HG02884 (cell line): ENCODE measurements around the gene IPPK.

Source experiments
- ATAC-seq: cut with Tn5 transposase; IDR thresholded peaks from one replicate; pipeline ENCODE4 v1.9.1; 2021; ENCODE audit warnings: mild to moderate bottlenecking, moderate library complexity; ENCODE audit not compliant: unreplicated experiment

The IPPK gene, protein sequence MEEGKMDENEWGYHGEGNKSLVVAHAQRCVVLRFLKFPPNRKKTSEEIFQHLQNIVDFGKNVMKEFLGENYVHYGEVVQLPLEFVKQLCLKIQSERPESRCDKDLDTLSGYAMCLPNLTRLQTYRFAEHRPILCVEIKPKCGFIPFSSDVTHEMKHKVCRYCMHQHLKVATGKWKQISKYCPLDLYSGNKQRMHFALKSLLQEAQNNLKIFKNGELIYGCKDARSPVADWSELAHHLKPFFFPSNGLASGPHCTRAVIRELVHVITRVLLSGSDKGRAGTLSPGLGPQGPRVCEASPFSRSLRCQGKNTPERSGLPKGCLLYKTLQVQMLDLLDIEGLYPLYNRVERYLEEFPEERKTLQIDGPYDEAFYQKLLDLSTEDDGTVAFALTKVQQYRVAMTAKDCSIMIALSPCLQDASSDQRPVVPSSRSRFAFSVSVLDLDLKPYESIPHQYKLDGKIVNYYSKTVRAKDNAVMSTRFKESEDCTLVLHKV

DNA sequence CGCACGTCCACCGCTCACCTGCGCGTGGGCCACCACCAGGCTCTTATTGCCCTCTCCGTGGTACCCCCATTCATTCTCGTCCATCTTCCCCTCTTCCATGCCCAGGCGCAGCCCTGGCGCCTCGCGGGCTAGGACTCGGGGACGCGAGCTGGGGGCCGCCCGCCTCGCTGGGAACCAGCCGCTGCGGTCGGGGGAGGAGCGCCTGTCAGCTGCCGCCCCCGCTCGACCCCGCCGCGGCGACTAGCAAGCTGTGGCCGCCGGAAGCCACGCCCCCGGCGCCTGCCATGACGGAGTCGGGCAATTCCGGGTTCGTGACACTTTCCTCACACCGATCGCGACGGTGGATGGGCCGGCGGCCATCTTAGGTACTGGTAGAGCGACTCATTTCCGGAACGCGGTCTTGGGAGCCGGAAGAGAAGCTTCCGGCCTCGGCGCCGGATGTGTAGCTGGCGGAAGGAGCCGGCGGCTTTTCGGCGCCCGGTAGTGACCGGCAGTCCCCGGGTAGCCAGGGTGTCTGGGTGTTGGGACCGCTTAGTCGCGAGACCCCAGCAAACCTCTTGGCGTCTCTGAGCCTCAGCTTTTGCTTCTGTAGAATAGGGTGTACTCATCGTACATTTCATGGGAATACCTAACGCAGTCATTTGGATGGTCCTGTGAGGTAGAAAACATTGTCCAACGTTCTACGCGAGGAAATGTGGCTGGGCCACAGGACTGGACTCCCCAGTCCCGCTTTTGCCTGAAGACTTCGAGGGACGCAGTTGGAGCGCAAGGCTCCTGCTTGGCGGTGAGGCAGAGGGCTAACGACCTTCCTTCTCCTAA is at the start of gene IPPK:
IPPK (minus strand) TSS at position 242 of the 819 bp plus-strand sequence; CDS start at position 99, 143 bp downstream.
- ATAC-seq = peak; percentile 95

GRCh38 chr9:92719028-92719647 is 49.2 kb upstream of the IPPK start:
- no peak for ATAC-seq

DNA sequence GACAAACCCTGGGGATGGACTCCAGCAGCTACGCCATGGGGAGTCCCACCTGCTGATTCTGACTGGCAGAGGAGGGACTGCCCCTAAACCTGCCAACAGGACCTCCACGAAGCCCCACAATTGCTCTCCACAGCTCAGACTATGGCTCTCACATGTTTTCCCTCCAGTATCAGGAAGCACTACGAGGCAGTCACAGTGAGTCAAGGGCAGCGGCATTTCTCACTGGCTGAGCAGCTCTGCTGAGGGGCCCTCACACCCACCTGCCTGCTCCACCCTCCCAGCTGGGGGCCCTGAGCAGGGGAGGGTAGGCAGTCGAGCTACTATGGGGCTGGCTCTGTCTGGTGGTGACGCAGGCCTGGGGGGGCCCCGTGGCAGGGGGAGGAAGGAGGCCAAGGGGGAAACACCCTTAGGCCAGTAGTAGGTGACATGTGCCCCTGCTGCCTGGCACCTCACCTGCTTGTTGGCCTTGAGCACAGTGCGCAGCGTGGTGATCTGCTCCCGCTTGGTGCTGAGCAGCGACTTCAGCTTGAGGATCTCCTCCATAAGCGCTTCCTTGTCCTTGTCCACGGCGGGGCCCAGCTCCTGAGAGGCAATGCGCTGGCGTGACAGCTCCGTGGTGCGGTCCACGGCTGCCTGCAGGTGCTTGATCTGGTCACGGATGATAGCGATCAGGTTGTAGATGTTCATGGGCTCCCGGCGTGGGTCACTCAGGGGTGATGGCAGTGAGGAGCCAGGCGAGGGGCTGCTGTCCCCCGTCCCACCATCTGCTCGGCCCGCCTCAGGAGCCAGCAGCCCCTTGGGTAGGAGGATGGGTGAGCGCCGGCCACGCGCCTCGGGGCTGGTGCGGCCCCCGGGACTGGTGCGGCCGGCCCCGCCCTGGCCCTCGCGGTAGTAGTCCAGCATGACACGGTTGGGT is 48.4 kb upstream of the IPPK start:
- no peak for ATAC-seq

- ATAC-seq = no peak
Observed at GRCh38 chr9:92717201-92718085, 47.5 kb upstream of the IPPK start.

DNA sequence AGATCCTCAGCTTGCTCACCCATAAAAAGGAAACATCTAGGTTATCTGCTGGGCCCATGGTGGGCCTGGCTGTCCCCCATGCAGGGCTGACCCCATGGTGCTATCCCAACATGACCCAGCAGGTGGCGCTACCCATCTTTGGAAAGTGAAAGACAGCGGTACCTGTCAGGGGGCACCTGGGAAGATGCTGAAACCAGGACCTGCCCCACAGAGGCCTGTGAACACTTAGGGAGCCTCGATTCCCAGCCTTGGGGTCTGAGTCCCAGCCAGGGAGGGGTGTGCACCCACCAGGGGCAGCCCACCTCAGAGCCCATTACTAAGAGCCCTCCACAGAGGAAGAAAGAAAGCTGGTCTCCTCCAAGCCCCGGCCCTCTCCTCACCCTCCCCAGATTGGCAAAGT is 46.6 kb upstream of the IPPK start:
- no peak for ATAC-seq

DNA sequence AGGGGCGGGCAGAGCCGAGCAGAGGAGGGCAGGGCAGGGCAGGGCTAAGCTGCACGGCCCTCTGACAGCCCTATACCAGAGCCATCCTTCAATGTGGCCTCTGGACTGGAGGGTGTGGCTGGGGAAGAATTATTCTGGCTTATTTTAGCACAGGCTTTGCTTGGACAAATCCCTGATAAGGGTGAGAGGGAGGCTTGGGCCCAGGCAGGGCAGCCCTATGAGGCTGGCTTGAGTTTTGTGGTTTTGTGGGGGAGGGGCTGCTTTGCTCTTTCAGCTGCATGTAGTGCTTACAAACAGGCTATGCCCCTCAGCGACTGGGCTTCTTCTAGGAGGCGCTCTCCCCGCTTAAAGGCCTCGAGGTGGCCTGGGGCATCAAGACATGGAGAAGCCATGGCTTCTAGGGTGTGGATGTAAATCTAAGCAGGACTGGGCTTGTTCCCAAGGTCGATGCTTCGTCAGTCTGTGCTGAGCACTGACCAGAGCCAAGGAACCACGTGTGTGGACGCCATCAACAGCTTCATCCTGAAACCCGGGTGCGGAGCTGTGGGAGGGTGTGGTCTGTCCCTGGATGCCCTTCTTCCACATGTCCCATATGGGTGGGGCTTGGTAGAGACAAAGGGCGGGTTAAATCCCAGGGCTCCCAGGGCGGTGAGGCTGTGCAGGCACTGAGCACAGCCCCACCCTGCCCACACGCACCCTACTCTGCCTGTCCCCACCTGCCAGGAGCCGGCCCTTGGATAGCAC is 45.7 kb upstream of the IPPK start:
- no peak for ATAC-seq

GRCh38 chr9:92714787-92715487 is 45.0 kb upstream of the IPPK start:
- ATAC-seq = no peak

- no peak for ATAC-seq
Observed at GRCh38 chr9:92714016-92714415, 44.1 kb upstream of the IPPK start.

DNA sequence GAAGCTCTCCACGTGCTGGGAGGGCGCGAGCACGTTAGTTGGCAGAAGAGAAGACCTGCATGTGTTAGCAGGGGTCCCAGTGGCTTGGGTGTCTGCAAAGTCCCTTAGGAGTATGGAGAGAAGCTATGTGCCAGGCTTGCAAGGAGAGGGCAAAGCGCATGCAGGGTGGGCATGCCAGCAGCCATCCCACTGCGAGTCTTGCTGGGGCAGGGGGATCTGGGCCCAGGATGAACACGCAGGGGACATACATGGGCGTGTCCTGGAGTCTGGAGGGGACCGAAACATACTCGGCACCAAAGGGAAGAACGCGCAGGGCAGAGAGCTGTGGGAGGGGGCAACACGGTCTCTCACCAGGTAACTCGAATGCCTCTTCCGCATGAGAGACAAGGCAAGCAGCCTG is 43.6 kb upstream of the IPPK start:
- ATAC-seq = no peak

- no peak for ATAC-seq
Observed at GRCh38 chr9:92712767-92713166, 42.8 kb upstream of the IPPK start.

- no peak for ATAC-seq
Observed at GRCh38 chr9:92711844-92712243, 41.9 kb upstream of the IPPK start.

DNA sequence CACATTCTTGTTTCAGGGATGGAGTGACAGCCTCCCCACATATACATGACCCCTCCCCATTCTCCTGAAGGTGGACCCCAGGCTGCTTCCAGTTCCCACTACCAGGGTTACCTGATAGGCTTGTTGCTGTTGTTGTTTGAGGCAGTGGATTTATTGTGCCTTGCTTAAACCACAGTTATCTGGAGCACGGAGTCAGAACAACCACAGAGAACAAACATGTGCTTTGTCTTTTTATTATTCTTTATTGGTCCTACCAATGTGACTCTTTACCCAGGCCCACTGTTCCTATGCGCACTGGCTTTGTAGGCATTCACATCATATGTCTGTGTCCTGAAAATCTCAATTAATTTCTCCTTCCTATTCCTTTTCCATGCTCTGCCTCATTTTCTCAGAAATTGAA is 41.2 kb upstream of the IPPK start:
- no peak for ATAC-seq

- ATAC-seq = no peak
Observed at GRCh38 chr9:92710368-92710767, 40.4 kb upstream of the IPPK start.

- no peak for ATAC-seq
Observed at GRCh38 chr9:92709954-92710353, 40.0 kb upstream of the IPPK start.

DNA sequence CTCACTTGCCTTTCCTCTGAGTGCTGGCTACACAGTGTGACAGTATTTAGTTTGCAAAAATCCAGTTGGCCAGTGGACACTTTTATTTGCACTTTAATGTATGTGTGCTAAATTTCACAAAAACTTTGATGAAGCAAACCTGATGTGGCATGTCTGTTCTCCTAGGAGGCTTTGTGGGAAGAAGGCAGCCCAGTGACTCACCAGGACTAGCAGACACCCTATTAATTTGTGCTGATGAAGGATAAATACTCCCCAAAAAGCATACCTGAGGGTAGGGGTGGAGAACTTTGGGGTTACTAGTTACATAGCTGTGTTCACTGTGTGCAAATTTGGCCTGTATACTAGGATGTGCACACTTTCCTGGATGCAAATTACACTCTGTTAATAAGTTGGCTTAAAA is 39.3 kb upstream of the IPPK start:
- ATAC-seq = no peak

DNA sequence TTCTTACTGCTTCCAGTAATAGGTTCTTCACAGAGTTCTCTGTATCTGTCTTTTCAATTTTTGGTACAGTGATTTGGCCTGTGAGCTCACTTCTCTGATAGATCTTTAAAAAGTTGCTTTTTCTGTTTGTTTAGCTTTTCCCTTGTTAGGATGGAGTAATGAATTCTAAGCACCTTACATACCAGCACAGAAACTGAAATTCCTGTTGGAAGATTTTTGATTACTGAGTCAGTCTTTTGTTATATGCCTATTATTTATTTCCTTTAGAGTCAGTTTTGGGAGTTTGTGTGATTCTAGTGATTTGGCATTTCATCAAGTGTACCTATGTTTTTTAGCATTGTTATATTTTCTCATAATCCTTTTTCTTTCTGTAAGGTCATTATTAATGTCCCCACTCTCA is 37.6 kb upstream of the IPPK start:
- ATAC-seq = no peak

GRCh38 chr9:92706218-92706940 is 36.4 kb upstream of the IPPK start:
- no peak for ATAC-seq

DNA sequence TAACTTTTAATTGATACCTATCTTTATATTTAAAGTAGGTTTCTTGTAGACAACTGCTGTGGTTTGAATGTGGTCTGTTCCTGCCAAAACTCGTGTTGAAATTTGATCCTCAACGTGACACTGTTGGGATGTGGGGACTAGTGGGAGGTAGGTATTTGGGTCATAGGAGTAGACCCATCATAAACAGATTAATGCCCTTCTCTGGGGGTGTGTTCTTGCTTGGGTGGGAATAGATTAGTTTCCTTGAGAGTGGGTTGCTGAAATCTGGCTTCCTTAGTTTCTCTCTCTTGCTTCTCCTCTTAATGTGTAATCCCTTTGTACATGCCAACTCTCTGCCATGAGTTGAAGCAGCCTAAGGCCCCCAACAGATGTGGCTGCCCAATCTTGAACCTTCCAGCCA is 34.6 kb upstream of the IPPK start:
- ATAC-seq = no peak
